CD4-positive, alpha-beta T cell treated with Interleukin-4 for 4 hours (primary cell): ENCODE measurements around the gene ROM1.
A peak's percentile ranks its signal among the peaks of the same experiment; 100 is the strongest.
"Not testable (repeated sequence)": the region's sequence is repeated elsewhere in the genome, so short reads cannot be mapped to it uniquely, and the experiment has no call there.

ENCODE experiments used
- DNase-seq: peaks from one replicate; pipeline ENCODE4 v3.0.0-alpha.2; 2020

The ROM1 gene, protein sequence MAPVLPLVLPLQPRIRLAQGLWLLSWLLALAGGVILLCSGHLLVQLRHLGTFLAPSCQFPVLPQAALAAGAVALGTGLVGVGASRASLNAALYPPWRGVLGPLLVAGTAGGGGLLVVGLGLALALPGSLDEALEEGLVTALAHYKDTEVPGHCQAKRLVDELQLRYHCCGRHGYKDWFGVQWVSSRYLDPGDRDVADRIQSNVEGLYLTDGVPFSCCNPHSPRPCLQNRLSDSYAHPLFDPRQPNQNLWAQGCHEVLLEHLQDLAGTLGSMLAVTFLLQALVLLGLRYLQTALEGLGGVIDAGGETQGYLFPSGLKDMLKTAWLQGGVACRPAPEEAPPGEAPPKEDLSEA

DNA sequence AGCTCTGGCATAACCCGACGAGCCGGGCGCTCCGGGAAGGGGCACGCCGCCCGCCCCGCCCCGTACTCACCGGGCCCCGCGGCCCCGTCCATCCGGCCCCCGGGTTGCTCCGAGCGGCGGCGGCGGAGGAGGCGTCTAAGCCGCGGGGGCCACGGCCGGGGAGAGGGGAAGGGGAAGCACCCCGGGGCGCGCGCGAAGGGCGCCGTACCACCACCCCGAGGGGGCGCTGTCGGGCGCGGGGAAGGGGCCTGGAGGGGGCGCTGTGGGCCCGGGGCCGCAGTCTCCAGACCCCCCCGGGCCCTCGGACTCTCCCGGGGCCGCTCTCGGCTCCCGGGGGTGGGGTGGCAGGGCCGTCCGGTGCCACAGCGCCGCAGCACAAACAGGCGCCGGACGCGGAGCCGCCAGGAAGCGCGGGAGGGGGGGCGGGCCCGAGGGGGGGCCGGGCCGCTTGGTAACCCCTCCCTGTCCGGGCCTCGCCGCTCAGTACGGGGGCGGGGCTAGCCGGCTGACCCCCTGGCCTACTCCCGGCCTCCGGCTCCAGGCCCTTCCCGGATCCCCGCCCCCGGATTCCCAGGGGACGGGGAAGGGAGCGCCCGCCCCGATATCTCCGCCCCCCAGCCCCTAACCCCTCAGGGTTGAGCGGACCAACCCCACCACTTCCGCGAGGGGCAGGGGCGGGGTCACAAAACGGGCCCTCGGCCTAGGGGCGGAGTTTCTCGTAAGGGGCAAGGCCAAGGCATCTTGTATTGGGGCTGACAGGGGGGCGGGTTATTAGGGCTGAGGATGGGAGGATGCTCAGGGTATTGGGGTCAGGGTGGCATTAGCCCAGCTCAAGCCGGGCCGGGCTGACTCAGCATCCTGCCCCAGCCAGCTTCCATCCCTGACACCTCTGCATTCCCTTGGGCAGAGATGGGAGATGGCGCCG lies at the start of gene ROM1, which contains the start of gene EML3:
Gene ROM1 (plus strand): TSS at position 892 of the 925 bp plus-strand sequence. CDS start 25 bp downstream, at position 917.
Gene EML3 (minus strand): TSS at position 410 of the 925 bp plus-strand sequence. CDS start 318 bp downstream, at position 92.
- DNase-seq: peak; percentile 89

DNA sequence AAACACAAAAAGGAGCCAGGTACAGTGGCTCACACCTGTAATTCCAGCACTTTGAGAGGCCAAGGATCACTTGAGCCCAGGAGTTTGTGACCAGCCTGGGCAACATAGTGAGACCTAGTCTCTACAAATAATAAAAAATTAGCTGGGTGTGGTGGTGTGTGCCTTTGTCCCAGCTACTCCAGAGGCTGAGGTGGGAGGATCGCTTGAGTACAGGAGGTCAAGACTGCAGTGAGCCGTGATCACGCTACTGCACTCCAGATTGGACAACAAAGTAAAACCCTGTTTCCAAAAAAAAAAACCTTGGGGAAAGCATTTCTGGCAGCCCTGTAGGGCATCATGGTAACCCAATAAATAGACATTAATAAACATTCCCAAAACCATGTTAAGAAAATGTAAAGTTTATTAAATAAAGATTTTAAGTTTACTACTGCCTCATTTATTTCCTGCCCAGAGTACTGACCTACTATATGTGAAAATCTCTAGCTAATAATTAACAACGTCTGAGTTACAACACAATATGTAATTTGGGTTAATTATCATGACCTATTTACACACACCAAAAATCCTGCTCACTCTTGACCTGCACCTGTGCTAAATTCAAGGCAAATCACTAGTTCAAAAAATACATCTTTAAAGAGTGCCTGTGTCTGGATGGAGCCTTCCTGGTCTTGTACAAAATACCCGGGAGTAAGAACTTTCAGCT lies 47.8 kb upstream of the ROM1 start:
- DNase-seq: no peak

DNA sequence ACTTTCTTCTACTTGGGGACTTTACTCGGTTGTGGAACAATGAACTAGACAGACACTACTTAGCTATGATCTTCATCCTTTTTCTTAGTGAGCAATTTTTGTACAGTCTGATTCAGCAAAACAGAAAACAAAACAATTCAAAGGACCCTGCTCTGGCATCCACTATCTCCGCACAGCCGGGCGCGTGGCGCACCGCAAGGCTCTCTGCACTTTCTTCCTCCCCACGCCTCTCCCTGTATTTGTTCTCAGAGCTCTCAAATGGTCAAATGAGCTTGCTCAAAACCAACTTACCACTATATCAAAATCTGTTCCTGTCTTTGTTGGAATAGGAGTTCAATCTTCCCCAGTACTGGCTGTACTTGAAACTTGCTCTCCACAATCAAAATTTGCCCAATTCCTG lies 46.8 kb upstream of the ROM1 start:
- no peak for DNase-seq

DNA sequence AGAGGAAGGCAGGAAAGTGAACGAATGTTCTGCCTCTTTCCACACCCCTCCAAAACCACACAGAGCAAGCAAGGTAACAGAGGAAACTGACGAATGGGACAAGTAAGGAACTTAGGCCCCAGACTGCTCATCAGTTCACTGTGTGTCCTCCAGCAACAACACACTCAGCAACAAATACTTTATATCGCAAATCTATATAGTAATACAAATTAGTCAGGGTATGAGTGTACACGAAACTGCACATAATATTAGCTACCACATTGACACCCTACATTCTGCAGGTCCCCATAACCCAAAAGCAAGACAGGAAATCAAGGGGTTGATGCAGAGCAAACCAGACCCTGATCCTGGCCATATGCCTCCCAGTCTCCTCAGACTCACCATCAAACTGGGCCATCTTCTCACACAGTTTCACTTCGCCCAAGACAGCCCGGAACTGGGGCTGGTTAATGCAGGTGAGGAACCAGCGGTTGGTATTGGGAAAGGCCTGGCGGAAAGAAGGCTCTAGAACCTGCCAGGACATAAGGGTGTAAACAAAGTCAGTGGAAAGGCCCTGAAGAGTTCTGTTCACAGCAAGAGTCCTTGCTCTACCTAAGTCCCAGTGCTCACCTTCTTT lies 45.9 kb upstream of the ROM1 start:
- peak; percentile 1 for DNase-seq

DNA sequence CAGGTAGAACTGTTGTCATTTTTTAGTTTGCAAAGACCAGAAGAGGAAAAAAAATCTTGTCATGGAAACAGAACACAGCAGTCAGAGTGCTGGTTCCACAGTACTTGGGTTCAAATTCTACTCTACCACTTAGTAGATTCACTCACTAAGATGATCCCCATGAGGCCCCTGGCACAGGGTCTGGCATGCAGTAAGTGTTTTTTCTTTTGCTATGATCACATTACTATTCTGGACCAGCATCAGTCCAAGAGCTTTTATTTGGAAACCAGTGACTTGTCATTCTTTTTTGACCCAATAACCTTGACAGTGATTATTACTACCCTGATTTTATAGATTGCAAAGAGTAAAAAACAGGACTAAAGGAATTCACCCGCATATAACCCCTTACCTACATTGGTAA lies 43.4 kb upstream of the ROM1 start:
- no peak for DNase-seq

DNA sequence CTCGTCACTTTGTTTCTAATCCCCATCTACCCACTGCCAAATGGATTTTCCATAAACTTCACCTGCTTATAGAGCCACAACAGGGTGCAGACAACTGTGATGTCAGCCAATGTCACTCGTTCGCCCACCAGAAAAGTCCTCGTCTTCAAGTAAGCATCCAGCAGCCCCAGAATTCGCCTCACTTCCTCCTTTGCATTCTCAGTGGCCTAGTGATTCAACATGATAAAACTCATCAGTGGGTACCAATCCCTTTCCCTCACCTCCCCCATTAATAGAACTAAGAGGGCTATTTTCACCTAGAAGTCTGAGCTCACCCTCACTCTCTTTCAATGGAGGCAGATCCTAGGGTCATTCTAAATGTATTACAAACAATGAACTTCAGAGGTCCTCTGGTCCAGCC lies 42.2 kb upstream of the ROM1 start:
- not testable (repeated sequence) for DNase-seq

DNA sequence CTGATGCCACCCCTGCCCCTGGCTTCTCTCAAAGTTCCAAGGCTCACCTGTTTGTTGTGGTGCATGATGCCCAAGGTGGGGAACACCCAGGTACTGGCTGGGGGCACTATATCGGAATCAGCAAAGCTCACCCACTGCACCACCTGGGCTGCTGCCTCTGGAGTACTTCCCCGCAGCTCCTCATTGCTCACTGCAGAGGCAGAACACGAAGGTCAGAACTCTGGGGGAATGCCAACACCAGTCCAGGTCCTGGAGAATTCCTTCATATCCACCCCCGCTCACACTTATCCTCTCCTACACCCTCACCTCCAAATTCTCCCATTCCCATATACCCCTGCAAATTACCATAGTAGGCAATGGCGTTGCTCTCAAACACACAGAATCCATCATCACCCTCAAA lies 41.6 kb upstream of the ROM1 start:
- not testable (repeated sequence) for DNase-seq

DNA sequence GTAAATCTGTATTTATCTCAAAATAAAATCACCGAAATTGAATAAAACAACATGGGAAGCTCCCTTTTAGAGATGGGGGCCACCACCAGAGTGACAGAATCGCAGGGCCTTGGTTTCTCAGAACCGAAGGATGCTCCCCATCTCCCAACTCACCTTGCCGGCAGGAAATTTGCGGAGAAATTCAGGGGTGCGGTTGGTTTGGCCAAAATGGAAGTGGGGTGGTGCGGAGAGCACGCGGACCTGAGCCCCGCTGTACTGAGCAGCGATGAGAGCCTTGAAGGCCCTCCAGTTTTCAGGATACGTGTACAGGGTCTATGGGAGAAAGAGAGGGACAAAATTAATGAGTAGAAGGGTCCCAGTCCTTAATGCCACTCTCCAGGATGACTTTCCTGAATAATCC lies 40.6 kb upstream of the ROM1 start:
- DNase-seq: no peak

DNA sequence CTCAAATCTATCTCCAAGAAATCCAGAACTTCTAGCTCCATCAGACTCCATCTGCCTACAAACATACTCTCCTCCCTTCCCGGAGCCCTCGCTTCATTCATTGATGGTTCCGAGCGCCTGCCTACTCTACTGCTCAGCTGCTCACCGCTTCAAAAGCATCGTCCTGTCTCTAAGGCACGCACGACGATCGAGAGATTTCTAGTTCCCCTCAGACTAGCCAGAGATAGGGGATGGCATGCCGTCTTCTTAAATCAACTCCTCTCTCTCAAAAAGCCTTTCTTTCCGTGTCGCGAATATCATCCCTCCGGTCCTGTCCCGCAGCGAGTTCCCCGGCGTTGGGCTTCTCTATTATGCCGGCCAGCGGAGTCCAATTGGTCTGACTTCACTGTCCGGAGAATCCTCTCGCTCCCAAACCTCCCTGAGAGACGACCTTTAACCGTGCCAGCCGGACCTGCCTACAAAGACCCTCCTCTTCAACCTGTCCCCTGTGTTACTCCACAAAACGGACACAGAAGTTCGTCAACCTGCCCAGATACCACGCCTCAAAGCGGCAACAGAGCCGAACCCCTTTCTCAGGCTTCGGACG lies 40.0 kb upstream of the ROM1 start:
- DNase-seq: peak; percentile 17

DNA sequence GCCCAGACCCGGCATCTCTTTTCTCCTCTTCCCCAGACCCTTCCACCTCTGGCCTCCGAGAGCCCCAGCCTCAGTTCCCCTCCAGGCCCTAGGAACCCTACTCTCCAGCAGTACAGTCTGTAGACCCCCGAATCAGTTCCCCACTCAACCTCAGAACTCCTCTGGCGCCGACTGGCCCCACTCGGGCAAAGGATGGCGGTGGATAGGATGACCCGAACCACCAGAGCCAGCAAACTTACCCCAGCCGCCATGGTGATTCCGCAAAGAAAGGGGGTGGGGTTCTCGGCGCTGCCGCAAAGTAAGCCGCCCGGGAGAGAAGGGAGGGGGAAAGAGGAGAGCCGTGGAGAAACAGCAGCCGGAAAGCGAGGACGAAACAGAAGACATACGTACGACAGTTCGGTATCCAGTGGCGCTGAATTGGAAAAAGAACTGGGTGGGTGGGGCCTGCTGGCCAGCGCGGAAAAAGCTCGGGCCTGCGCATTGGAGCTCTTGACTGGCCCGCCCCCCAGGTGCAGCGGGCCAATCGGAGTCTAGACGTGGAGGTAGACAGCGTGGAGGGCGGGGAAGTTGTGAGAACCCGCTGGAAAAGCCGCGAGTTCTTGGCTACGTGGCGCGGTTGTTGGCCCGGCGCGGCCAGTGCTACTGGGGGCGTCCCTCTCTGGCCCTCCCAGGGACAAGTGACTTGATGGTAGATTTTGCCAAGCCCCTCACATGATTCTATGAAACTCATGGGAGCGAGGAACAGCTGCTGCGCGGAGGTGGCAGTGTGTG lies 39.3 kb upstream of the ROM1 start, which contains the start of gene EEF1G:
Gene EEF1G (minus strand): TSS at position 300 of the 771 bp plus-strand sequence. CDS start 49 bp downstream, at position 251.
- DNase-seq: peak; percentile 99

DNA sequence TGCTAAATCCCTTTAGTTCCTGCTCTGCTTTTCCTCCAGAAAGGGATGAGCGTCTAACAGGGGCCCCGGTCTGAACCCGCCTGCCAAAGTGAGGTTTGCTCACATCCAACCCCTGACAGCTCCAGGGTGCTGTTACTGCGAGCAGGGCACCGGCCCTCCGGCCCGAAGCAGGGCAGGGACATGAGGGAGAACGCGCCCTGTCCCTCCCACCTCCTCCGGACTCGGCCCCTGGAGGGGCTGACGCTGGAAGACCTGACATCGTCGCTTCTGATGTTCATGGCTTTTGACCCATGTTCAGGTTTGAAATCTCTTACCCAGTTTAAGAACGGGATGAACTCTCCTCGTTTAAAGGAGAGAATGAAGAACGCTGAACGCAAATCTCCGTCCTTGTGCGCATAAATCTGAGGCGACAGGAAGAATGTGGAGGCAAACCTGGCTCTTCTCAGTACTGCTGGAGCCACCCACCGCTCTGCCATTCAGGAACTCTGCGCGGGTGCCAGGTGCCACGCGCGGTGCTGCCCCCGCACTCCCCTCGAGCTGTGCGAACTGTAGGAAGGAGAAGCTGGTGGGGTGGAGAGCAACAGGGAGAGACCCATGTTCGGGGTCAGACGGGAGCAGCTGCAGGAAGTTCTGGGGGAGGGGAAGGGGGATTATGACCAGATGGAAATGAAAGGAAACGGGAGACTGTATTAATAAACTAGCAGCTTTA lies 38.5 kb upstream of the ROM1 start:
- peak; percentile 2 for DNase-seq

DNA sequence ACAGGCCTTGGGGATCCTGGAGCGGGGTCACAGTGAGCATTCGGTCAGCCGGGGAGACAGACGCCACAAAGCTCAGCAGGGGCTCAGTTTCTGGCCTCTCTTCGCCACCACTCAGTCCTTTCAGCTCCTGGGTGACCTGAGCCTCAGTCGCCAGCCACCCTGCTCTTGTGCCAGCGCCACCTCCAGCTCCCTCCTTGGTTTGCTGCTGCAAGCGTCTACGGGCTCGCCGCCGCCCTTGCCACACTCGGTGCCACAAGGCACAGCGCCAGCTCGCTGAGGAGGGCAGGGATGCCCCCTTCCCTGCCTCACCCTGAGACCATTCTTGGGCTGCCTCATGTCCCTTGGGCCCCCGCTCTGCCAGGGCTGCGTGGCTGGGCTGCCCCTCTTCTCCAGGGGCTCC lies 37.9 kb upstream of the ROM1 start:
- DNase-seq: no peak

DNA sequence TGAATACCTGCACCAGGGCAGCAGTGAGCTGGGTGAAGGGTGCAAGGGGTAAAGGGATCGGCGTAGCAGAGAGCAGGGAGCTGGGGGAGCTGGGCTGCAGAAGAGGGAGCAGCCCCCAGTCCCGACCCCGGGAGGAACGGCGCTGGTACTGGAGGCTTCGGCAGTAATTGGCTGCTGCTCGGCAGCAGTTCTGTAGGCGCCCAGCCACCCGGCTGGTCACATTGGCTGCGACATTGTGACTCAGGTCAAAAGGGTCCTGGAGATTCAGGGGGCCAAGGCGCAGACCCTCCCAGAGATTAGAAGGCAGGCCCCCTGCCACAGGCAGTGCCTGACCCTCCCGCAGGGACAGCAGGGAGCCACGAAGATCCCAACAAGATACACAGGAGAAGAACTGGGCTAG lies 37.2 kb upstream of the ROM1 start:
- no peak for DNase-seq

DNA sequence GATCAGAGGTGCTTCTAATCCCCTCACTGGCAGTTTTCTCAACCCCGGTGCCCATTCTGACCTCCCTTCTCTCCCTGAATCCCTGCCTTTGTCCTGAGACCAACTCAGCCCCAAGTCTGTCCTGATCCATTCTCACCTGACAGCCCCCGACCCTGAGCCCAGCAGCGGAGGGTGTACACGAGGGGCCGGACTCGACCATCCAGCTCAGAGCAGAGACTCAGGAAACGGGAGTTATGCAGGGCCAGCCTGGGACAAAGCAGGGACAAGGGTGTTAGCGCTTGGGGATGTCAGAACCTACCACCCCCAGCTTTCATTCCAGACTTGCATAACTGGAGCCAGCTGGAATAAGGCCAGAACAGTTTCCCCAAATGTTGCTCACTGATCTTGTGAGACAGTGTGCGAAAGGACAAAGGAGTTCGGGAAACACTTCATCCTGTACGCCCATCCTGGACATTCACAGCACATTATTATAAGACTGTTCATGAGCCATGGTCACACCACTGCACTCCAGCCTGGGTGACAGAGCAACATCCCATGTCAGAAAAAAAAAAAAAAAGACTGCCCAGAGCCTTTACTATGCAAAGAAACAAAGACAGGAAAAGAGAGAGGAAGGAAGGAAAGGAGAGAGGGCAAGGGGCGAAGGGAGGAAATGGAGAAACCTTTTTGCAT lies 35.9 kb upstream of the ROM1 start:
- DNase-seq: no peak

DNA sequence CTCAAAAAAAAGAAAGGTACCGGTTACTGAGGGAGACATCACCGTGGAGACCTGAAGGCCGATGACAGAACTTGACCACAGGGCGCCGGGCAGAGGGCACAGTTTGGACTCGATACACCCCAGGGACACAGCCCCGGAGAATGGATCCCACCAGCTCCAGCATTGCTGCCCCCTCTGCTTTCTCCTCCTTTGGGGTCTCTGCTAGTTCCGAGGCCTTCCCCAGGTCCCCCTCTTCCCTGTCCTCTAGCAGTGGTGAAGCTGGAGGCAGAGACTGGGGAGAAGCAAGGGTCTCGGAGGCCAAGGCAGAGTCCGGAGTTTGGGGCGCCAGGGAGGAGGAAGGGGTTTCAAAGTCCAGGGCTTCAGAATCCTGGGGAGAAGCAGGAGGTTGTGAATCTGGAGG lies 34.5 kb upstream of the ROM1 start:
- DNase-seq: no peak

DNA sequence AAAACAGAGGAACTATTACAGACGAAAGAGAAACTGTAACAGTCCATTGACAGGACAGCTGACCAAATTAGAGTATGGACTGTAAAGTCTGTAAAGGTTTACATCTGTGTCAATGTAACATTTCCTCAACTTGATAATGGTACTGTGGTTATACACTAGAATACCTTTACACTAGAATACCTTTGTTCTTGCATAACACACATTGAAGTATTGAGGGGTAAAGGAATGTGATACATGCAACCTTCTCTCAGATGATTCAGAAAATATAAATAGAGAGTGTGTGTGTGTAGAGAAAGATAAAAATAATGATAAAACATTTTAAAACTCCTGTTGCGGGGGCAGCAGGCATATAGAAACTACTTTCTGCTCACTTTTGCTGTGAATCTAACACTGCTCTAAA lies 33.8 kb upstream of the ROM1 start:
- DNase-seq: no peak

DNA sequence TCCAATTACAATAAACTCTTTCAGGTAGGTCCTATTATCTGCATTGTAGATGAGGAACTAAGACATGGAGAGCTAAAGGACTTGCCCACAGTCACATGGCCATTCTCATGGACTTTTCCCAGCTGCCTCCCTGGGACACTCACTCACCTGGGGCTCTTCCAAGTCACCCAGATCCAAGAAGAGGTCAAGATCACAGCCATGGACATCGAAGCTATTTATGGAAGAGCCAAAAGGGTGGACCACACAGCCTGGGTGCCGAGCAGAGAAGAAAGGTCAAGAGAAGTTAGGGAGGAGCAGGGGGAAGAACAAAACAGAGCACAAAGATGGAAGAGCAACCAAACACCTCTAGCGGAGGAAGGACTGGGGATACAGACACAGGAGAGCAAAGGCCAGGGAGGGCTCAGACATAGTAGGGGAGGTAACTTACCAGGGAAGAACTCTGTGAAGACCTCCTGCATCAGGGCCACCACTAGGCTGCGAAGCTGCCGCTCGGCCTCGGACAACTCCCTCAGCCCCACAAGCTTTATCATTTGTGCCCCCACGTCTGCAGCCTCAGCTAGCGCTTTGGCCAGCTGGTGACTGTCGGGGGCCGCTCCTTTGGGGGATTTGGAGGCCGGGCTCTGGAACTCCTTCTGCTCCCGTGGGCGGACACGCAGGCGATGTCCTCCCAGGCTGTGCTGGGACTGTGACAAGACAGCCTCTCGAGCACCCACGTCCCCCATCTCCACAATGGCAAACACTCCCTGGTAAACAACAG lies 31.9 kb upstream of the ROM1 start:
- DNase-seq: no peak

DNA sequence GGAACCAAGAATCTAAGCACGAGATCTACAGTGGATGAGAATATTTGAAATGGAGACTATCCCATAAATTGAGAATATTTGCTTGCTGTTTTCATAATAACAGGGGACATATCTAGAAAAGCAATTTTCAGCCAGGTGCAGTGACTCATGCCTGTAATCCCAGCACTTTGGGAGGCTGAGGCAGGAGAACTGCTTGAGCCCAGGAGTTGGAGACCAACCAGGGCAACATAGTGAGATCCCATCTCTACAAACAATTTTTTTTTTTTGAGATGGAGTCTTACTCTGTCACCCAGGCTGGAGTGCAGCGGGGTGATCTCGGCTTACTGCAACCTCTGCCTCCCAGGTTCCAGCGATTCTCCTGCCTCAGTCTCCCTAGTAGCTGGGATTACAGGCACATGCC lies 31.3 kb upstream of the ROM1 start:
- DNase-seq: not testable (repeated sequence)

DNA sequence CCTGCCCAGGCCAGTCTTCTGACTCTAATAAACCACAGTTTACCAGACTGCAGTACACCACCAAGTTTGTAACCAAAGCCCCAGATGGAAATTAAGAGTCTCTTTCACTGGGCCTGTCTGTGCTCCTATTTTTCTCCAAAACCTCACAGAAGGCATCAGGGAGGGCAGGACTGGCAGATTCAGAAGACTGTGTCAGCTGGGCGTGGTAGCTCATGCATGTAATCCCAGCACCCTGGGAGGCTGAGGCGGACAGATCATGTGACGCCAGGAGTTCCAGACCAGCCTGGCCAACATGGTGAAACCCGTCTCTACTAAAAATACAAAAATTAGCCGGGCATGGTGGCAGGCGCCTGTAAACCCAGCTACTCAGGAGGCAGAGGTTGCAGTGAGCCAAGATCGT lies 27.7 kb upstream of the ROM1 start:
- not testable (repeated sequence) for DNase-seq
